HCT116 (cell line): Measurements from ENCODE around the gene SYNDIG1. TPM values are rescaled to one million over a fixed set of nuclear protein-coding genes. Genes with fewer than 3 reads are reported as not detected.

Experiments
- ATAC-seq: fragments of 200-7000 bp; cut with Tn5 transposase; 2 replicates; pipeline ENCODE4 v1.9.1; 2020; ENCODE audit warnings: mild to moderate bottlenecking, moderate library complexity
- BruUV-seq: library from RNA; stranded (reverse); fragments of 400-500 nt; replicated peaks from 2 replicates; lab custom pipeline; 2021; lab: Mats Ljungman, UMichigan
- CTCF ChIA-PET: fragments of 300-600 bp; sonication (Branson Sonifier 250); formaldehyde crosslinking; loops from one replicate; lab custom pipeline; 2021; ENCODE audit warnings: antibody characterized with exemption; lab: Charles Lee
- POLR2A ChIA-PET: fragments of 300-600, 350-600 bp; sonication (Branson Sonifier 250); formaldehyde crosslinking; loops from one replicate; lab custom pipeline; 2021; ENCODE audit warnings: antibody characterized with exemption; lab: Charles Lee
- RAD21 ChIA-PET, 2 experiments: fragments of 300-600 bp; sonication (Branson Sonifier 250); formaldehyde crosslinking; loops; one replicate each; lab custom pipeline; 2023; ENCODE audit warnings: low total read pairs in 2 of 2; ENCODE audit not compliant: uncharacterized antibody in 2 of 2, unreplicated experiment in 2 of 2, low non-redundant PET in 1 of 2; lab: Charles Lee
- DNase-seq: peaks from one replicate; pipeline ENCODE4 v3.0.0-alpha.2; 2010; ENCODE audit warnings: low read depth, low spot score
- H2AFZ ChIP-seq: fragments of 200-600 bp; shearing (Covaris generic), sonication (generic); 2 replicates; pipeline ENCODE4 v1.6.1; 2017; ENCODE audit warnings: low read depth, mixed run types, mixed read lengths, antibody characterized with exemption, low read length; ENCODE audit not compliant: poor library complexity, severe bottlenecking
- H3K27ac ChIP-seq: 2 replicates; pipeline ENCODE4 v1.5.1; 2012; ENCODE audit warnings: low read depth, low read length
- H3K27me3 ChIP-seq: fragments of 200-600 bp; sonication (generic); 2 replicates; pipeline ENCODE4 v1.6.1; 2016; ENCODE audit warnings: mixed run types, low read length, mixed read lengths; ENCODE audit not compliant: insufficient read depth
- H3K36me3 ChIP-seq, 2 experiments: fragments of 200-500 bp in 1 of 2; fragments of 200-600 bp in 1 of 2; sonication (Bioruptor generic) in 1 of 2; sonication (generic) in 1 of 2; 2 replicates each; pipeline versions ENCODE4 v1.5.1 to v1.6.1; 2014 to 2016; ENCODE audit warnings: low read length in 2 of 2, inconsistent platforms in 1 of 2, mixed read lengths in 1 of 2, mixed run types in 1 of 2; ENCODE audit not compliant: insufficient read depth in 2 of 2, control insufficient read depth in 1 of 2
- H3K4me1 ChIP-seq, 2 experiments: fragments of 200-600 bp in 1 of 2; sonication (generic) in 1 of 2; 2 replicates each; pipeline versions ENCODE4 v1.5.1 to v1.6.1; 2012 to 2017; ENCODE audit warnings: low read length in 2 of 2, inconsistent platforms in 1 of 2, mild to moderate bottlenecking in 1 of 2, mixed read lengths in 1 of 2, mixed run types in 1 of 2, moderate library complexity in 1 of 2; ENCODE audit not compliant: insufficient read depth in 2 of 2, control insufficient read depth in 1 of 2
- H3K4me2 ChIP-seq: fragments of 200-600 bp; sonication (generic); 2 replicates; pipeline ENCODE4 v1.6.1; 2017; ENCODE audit warnings: mixed run types, low read length, mixed read lengths
- H3K4me3 ChIP-seq, 2 experiments: fragments of 200-600 bp in 1 of 2; sonication (generic) in 1 of 2; replicated peaks in 1 of 2; 2 replicates each; pipeline ENCODE4 v1.5.1; 2011 to 2016; ENCODE audit warnings: low read length in 2 of 2, control low read depth in 1 of 2, low read depth in 1 of 2, mild to moderate bottlenecking in 1 of 2, mixed read lengths in 1 of 2, mixed run types in 1 of 2
- H3K79me2 ChIP-seq: fragments of 200-600 bp; sonication (generic); 2 replicates; pipeline ENCODE4 v1.6.1; 2017; ENCODE audit warnings: mild to moderate bottlenecking, mixed run types, low read length, moderate library complexity, mixed read lengths; ENCODE audit not compliant: insufficient read depth
- H3K9ac ChIP-seq: fragments of 200-600 bp; sonication (generic); 2 replicates; pipeline ENCODE4 v1.6.1; 2016; ENCODE audit warnings: low read length, mixed read lengths
- H3K9me2 ChIP-seq: fragments of 200-600 bp; sonication (generic), shearing (Covaris generic); 2 replicates; pipeline ENCODE4 v1.6.1; 2017; ENCODE audit warnings: mixed run types, mild to moderate bottlenecking, moderate library complexity; ENCODE audit not compliant: insufficient read depth
- H3K9me3 ChIP-seq, 2 experiments: fragments of 200-500 bp in 1 of 2; fragments of 200-600 bp in 1 of 2; sonication (Bioruptor generic) in 1 of 2; sonication (generic) in 1 of 2; 2 replicates each; pipeline ENCODE4 v1.6.1; 2014 to 2017; ENCODE audit warnings: low read length in 2 of 2, mixed read lengths in 2 of 2, inconsistent platforms in 1 of 2, low read depth in 1 of 2, mild to moderate bottlenecking in 1 of 2, mixed run types in 1 of 2, moderate library complexity in 1 of 2; ENCODE audit not compliant: control insufficient read depth in 1 of 2, insufficient read depth in 1 of 2
- H4K20me1 ChIP-seq: fragments of 200-600 bp; sonication (generic), shearing (Covaris generic); 2 replicates; pipeline ENCODE4 v1.6.1; 2017; ENCODE audit warnings: mixed run types, mild to moderate bottlenecking, moderate library complexity; ENCODE audit not compliant: insufficient read depth
- JUND ChIP-seq: IDR thresholded peaks from 2 replicates; pipeline ENCODE4 v1.6.1; 2012
- intact Hi-C: fragments of 100-400 bp; cut with micrococcal nuclease; formaldehyde crosslinking; loops from 2 replicates; pipeline ENCODE4 v1.10.0; 2022
- total RNA-seq: library from RNA; stranded (reverse); gene quantifications from one replicate; pipeline ENCODE4 v1.2.1, GENCODE V29; 2021; ENCODE audit not compliant: unreplicated experiment
- TF ChIP-seq, protein P1 (sequence below), 3 experiments: fragments of 200-600 bp in 1 of 3; sonication (generic) in 1 of 3; IDR thresholded peaks in 2 of 3; conservative IDR thresholded peaks in 1 of 3; 2 replicates each; pipeline ENCODE4 v1.5.1; 2012 to 2017; ENCODE audit warnings: low read depth in 2 of 3, low read length in 2 of 3, antibody characterized with exemption in 1 of 3, borderline replicate concordance in 1 of 3, control low read depth in 1 of 3, mild to moderate bottlenecking in 1 of 3, mixed read lengths in 1 of 3, mixed run types in 1 of 3, moderate library complexity in 1 of 3; ENCODE audit not compliant: insufficient read depth in 1 of 3

Gene SYNDIG1
- total RNA-seq, 1 experiment from 2014 or later: not detected

DNA sequence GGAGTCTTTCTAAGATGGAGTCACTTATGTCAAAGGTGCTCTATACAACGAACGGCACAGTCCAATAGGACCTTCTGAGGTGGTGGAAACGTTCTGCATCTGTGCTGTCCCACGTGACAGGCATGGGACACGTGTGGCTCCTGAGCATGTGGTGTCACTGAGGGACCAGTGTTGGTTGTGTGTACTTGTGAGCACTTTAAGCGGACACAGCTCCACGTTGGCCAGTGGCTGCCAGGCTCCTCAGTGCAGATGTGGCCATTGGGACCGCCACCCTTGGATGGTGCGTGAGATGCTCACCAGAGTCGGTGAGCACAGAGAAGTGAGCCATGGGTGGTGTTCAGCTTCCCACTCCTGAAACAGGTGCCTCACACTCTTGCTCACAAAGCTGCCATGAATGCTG is 110.0 kb downstream of the SYNDIG1 start:
- Histone ChIP-seq H3K4me3 (no peak overlapping the region), H3K36me3 (no peaks in the 10 kb centered on the region), H4K20me1 (no peaks in the 10 kb centered on the region), H3K9ac (no peak overlapping the region), H3K27me3 (0 out of 2 replicates have a peak, but pooled peaks cover 3% of the 10 kb centered on the region), H3K27ac (no peak overlapping the region), H3K4me1 (no peaks in the 10 kb centered on the region), H3K9me2 (no peaks in the 10 kb centered on the region), H2AFZ (no peak overlapping the region), H3K9me3 (no peaks in the 10 kb centered on the region), H3K4me2 (no peak overlapping the region), H3K79me2 (no peaks in the 10 kb centered on the region)
- intact Hi-C loops: no loop called here
- DNase-seq (no peak), ATAC-seq (no peak)
- TF ChIP-seq, protein P1, sequence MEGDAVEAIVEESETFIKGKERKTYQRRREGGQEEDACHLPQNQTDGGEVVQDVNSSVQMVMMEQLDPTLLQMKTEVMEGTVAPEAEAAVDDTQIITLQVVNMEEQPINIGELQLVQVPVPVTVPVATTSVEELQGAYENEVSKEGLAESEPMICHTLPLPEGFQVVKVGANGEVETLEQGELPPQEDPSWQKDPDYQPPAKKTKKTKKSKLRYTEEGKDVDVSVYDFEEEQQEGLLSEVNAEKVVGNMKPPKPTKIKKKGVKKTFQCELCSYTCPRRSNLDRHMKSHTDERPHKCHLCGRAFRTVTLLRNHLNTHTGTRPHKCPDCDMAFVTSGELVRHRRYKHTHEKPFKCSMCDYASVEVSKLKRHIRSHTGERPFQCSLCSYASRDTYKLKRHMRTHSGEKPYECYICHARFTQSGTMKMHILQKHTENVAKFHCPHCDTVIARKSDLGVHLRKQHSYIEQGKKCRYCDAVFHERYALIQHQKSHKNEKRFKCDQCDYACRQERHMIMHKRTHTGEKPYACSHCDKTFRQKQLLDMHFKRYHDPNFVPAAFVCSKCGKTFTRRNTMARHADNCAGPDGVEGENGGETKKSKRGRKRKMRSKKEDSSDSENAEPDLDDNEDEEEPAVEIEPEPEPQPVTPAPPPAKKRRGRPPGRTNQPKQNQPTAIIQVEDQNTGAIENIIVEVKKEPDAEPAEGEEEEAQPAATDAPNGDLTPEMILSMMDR (IDR thresholded peaks at IDR 0.05 in 2 of 3, conservative IDR thresholded peaks at IDR 0.05 in 1 of 3; ENCODE audit: borderline replicate concordance in 1 of 3, insufficient read depth in 1 of 3, low read depth in 2 of 3, low read length in 2 of 3): no peak
- CTCF ChIA-PET: no interaction called here
- POLR2A ChIA-PET: no interaction called here
- BruUV-seq: no TSS peak
- RAD21 ChIA-PET: no interaction called here

DNA sequence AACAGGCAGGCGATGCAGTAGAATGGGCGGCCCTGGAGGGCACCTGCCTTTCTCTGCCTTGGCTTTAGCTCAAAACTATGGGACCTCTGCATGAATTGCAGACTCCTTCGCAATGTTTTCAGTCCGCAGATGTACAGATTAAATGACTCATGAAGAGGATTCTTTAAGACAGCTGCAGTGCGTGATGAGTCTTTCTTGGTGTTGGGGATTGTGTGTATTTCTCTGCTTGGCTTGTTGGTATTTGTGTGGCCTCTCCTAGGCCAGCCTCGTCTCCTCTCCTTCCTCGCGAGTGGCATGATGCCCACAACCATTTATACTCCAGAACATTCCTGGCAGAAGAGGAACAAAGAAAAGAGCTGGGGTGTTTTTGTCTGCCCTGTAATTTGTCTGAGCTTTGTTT is 110.6 kb downstream of the SYNDIG1 start:
- Histone ChIP-seq H3K9me3 (no peaks in the 10 kb centered on the region), H3K9me2 (no peaks in the 10 kb centered on the region), H3K27me3 (peaks cover 8% of the 10 kb centered on the region; the same call in 1 of the 2 replicates), H3K4me3 (no peak overlapping the region), H3K27ac (no peak overlapping the region), H3K4me1 (no peaks in the 10 kb centered on the region), H2AFZ (no peak overlapping the region), H4K20me1 (no peaks in the 10 kb centered on the region), H3K9ac (no peak overlapping the region), H3K79me2 (no peaks in the 10 kb centered on the region), H3K4me2 (no peak overlapping the region), H3K36me3 (no peaks in the 10 kb centered on the region)
- intact Hi-C loops: no loop called here
- ChIA-PET CTCF (no interaction called here), RAD21 (no interaction called here), POLR2A (no interaction called here)
- no TSS peak for BruUV-seq
- ATAC-seq: no peak
- TF ChIP-seq JUND: no peak
- no peak for DNase-seq
